Spleen (tissue), 7 donors: ENCODE results near the gene TTC34.

Experiments used
- POLR2AphosphoS5 ChIP-seq, 3 donors: sonication (generic); formaldehyde crosslinking; IDR thresholded peaks; one replicate each; pipeline ENCODE4 v1.5.1; 2017; ENCODE audit warnings: antibody characterized with exemption in 3 of 3
- TF ChIP-seq, protein P1 (sequence below), 11 experiments: fragments of 200-600 bp in 7 of 11; fragments of 450-650 bp in 4 of 11; sonication (generic) in 4 of 11; IDR thresholded peaks in 8 of 11; conservative IDR thresholded peaks in 3 of 11; 1 replicate in 7 of 11; 2 replicates in 4 of 11; pipeline versions ENCODE4 v1.4.0 to v1.8.0; 2016 to 2021; ENCODE audit warnings: antibody characterized with exemption in 11 of 11, inconsistent platforms in 4 of 11, mild to moderate bottlenecking in 1 of 11
- donor health status: DM: no; HTN: no; CAD: no; lungs with moderate emphysema.
- donor health status: DM: no; HTN: no; CAD: no.
- donor health status: DM: no; HTN: no; CAD: no.

DNA sequence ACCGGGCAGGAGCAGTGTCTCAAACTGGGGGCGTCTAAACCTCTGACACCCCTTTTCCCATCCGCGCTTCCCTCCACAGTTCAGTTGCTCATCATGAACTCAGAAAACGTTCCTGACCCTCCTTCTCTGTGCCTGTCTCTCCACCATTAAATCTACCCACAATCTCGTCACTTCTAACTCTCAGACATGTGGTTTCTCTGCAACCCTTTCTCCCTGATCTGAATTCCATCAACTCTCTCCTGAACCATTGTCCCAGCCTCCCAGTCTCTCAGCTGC is 3.8 kb downstream of the TTC34 start:
- TF ChIP-seq POLR2AphosphoS5 (IDR thresholded peaks at IDR 0.05): no peak
- TF ChIP-seq, protein P1, sequence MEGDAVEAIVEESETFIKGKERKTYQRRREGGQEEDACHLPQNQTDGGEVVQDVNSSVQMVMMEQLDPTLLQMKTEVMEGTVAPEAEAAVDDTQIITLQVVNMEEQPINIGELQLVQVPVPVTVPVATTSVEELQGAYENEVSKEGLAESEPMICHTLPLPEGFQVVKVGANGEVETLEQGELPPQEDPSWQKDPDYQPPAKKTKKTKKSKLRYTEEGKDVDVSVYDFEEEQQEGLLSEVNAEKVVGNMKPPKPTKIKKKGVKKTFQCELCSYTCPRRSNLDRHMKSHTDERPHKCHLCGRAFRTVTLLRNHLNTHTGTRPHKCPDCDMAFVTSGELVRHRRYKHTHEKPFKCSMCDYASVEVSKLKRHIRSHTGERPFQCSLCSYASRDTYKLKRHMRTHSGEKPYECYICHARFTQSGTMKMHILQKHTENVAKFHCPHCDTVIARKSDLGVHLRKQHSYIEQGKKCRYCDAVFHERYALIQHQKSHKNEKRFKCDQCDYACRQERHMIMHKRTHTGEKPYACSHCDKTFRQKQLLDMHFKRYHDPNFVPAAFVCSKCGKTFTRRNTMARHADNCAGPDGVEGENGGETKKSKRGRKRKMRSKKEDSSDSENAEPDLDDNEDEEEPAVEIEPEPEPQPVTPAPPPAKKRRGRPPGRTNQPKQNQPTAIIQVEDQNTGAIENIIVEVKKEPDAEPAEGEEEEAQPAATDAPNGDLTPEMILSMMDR (IDR thresholded peaks at IDR 0.05 in 8 of 11, conservative IDR thresholded peaks at IDR 0.05 in 3 of 11): no peak
